ENCODE measurements around the gene NCOA6.

The NCOA6 gene

GRCh38 chr20:34673412-34673811, 152.0 kb downstream of the NCOA6 start:
- H3K4me3 ChIP-seq (ENCODE audit: low read depth, low read length), result no peak overlapping the region
- no peak for DNase-seq (ENCODE audit: low read depth)
- TF ChIP-seq CTCF (IDR thresholded peaks at IDR 0.05; ENCODE audit: control insufficient read depth, extremely low read depth, insufficient read depth), result no peak

- DNase-seq (ENCODE audit: low read depth), result no peak
- TF ChIP-seq CTCF (IDR thresholded peaks at IDR 0.05; ENCODE audit: control insufficient read depth, extremely low read depth, insufficient read depth), result no peak
- no peak overlapping the region for H3K4me3 ChIP-seq (ENCODE audit: low read depth, low read length)
Measured at GRCh38 chr20:34669094-34669493, 156.4 kb downstream of the NCOA6 start.

All from LNCaP clone FGC (cell line).